GM18499 (cell line): Measurements from ENCODE around the gene TMEM245.
"Not testable (repeated sequence)": the region's sequence is repeated elsewhere in the genome, so short reads cannot be mapped to it uniquely, and the experiment has no call there.

Source experiments
- ATAC-seq: cut with Tn5 transposase; IDR thresholded peaks from one replicate; pipeline ENCODE4 v1.9.1; 2021; ENCODE audit warnings: moderate number of reproducible peaks; ENCODE audit not compliant: insufficient read depth, unreplicated experiment

The TMEM245 gene

DNA sequence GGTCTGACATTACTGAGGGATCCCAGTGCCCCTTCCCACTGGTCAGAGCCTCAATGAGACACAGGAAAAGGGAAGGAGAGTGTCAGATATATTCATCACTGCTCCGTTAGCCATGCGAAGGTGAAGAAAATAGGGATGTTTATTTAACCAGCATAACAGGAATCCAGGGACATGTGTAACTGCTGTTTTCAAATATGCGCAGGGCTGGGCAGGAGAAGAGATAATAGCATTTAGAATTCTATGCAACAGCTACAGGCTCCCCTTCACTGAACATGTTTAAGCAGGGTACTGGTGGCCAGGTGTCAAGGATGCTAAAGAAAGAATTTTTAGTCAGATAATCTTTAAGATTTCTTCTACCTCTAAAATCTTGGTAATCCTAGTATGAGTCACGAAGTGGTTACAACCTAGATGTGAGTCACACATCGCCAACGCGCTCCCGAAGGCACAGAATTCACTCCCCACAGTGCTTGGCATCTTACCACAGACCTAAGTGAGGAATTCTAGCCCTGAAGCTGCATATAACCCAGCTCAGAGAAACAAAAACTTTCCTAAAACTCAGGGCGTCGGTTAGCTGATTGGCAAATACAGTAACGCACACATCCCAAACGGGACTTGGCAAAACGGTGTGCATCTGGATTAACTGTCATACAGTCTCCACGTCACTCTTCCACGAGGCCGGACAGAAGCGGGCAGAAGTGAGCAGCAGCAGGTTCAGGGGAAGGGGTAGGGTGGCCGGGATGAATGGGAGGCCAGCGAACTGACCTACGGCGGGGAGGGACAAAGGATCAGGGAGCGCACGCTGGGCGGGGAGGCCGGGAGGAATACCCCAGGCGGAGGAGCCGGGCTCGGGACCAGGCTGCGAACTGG is 107.5 kb downstream of the TMEM245 start:
- peak; percentile 28 for ATAC-seq

- ATAC-seq: no peak
Observed at GRCh38 chr9:109011231-109011671, 108.5 kb downstream of the TMEM245 start.

DNA sequence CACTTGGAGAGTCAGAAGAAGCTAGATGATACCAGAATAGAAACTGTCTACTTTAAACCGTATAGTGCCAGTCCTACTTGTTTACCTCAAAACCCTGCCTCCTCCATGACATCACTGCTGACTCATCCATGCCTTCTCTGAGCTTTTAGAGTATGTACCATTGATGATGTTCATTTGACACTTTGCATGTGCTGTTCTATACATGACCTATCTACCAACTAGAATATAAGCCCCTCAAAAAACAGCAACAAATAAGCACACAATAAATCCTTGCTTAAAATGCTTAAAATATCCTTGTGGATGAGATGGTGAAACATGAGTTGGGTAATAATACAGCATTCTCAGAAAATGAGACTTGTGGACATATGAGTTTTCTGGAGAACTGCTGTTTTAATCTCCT is 109.0 kb downstream of the TMEM245 start:
- peak; percentile 41 for ATAC-seq

DNA sequence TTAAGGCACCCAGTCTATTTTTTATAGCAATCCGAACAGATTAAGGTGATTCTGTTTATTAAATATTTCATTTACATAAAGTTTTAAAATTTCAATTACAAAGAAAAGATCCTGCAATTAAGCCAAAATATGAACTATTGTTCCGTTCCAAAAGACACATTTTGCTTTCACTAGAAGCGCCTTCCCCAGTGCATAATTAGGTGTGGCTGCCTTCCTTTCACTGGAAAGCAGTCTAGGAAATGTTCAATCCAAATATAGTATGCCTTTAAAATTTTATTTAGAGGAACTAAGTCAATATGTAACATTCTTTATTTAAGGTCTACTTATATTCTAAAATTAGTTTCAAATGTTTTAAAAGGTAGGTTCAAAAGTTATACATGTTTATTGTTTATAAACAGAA is 114.1 kb downstream of the TMEM245 start:
- no peak for ATAC-seq

DNA sequence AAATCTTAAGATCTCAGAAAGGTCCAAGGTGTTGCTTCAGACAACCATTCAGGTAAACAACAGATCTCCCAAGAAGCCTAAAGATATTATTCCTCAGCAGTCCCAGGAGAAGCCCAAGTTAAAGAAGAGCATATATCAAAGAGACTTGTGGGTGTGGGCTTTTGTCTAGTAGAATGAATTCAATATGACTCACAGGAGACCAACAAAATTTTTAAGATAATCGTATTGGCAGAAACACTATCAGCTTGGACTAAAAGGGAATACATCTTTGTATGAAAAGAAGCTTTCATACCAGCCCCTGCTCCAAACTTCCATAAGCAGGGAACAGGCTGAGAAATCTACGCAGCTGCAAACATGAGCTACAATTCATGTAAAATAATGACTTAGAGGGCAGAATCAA is 116.6 kb downstream of the TMEM245 start:
- ATAC-seq: no peak

DNA sequence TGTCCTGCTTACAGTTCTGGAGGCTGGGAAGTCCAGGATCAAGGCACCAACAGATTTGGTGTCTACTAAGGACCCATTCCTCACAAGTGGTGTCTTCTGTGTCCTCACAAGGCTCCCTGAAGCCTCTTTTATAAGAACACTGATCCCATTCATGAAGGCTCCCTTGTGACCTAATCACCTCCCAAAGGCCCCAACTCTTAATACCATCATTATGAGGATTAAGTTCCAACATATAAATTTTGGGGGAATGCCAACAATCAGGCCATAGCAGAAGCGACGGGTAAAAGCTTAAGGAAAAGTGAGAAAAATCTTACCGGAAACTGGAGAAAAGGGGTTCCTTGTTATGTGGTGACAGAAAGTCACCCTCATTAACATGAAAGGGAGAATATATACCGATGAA is 117.6 kb downstream of the TMEM245 start:
- ATAC-seq: no peak

DNA sequence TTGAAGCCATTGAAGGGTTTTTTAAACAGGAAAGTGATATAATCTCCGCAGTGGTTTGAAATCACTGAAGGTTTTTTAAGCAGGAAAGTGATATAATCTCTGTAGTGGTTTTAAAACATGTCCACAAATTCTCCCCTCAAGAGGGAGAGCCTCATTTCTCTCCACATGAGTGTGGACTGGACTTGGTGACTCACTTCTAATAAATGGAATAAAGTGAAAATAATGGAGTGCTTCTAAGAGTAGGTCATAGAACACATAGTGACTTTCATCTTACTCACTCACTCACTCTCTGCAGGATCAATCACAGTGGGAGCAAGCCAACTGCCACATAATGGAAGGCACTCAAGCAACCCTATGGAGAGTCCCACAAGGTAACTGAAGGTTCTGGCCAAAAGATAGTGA is 118.5 kb downstream of the TMEM245 start:
- ATAC-seq: no peak

DNA sequence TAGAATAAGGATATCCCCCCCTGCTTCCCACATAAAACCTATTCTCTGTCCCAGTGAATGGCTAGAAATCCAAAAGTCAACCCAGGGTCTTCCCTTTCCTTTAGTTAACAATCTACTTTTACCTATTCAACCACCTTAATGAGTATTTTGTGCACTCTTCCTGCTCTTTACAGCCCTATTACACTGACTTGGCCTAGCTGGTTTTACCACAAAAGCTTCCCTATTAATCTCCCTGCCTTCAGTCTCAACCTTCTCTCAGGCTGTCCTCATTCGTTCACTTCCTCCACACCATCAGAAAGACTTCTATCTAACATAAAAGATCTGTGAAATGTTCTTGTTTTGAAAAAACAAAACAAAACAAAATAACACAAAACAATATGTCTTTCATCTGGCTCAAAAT is 122.6 kb downstream of the TMEM245 start:
- ATAC-seq: no peak

- ATAC-seq: no peak
Observed at GRCh38 chr9:108996643-108997042, 123.1 kb downstream of the TMEM245 start.

DNA sequence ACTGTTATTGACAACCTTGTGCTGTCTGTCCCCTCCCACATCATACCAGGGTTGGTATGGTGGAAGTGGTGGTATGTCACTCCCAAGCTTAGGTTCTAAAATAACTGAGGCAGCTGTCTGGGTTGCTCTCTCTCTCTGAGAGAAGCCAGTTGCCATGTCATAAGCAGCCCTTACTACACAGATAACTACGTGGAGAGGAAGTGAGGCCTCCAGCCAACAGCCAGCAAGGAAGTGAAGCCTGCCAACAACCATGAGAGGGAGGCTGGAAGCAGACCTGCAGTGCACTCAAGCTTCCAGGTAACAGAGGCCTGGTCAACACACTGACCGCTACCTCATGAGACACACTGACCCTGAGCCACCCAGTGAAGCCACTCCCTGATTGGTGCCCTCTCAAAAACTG is 125.1 kb downstream of the TMEM245 start:
- ATAC-seq: peak; percentile 52

GRCh38 chr9:108991479-108991878 is 128.3 kb downstream of the TMEM245 start:
- no peak for ATAC-seq

- ATAC-seq: no peak
Observed at GRCh38 chr9:108983885-108984284, 135.9 kb downstream of the TMEM245 start.

DNA sequence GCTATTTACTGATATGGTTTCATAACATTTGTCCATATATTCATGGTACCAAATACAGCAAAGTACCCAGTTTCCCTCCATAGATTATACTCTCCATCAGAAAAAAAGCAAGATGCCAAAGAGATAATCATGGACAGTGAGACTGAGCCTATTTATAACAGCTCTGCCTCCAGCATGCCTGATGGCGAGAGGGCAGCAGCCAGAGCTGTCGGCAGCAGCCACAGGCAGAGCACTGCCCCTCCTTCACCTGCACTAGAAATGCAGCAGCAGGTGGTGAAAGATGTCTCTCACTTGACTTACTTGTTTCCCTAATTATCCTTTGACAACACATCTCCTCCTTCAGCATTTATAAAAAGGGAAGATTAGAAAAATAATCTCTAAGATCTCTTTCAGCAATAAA is 138.9 kb downstream of the TMEM245 start:
- ATAC-seq: no peak

GRCh38 chr9:108978205-108978604 is 141.5 kb downstream of the TMEM245 start:
- no peak for ATAC-seq

GRCh38 chr9:108973895-108974294 is 145.9 kb downstream of the TMEM245 start:
- ATAC-seq: no peak

- no peak for ATAC-seq
Observed at GRCh38 chr9:108972626-108973209, 147.0 kb downstream of the TMEM245 start.

DNA sequence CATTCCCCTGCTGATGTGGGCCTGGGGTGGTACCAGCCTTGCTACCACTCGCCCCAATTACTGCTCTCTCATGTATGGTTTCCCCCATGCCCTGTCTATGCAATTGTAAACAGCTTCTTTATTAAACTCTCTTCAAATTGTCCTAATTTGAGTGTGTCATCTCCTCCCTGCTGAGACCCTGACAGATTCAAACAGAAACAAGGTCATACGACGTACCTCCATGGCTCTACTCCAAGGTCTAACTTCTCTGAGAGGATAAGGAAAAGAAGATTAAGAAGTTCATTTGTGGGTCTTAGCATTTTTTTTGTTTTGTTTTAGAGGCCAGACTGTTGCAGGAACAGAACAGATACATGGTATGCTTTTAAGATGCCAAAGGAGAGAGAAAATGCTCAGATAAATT is 147.6 kb downstream of the TMEM245 start:
- no peak for ATAC-seq

DNA sequence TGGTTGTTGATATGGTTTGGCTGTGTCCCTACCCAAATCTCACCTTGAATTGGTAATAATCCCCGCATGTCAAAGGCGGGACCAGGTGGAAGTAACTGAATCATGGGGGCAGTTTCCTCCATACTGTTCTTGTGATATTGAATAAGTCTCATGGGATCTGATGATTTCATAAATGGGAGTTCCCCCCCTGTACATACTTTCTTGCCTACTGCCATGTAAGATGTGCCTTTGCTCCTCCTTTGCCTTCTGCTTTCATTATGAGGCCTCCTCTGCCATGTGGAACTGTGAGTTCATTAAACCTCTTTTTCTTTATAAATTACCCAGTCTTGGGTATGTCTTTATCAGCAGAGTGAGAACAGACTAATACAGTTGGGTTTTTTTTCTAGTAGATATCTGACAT is 148.4 kb downstream of the TMEM245 start:
- ATAC-seq: not testable (repeated sequence)

GRCh38 chr9:108967916-108968315 is 151.8 kb downstream of the TMEM245 start:
- no peak for ATAC-seq
